Astrocyte (in vitro differentiated cells and primary cell): ENCODE measurements around the gene CALHM2. TPM values are rescaled to one million over a fixed set of nuclear protein-coding genes. Genes with fewer than 3 reads are reported as not detected.

Experiments used
- DNase-seq: peaks from one replicate; pipeline ENCODE4 v3.0.0-alpha.2; 2010; ENCODE audit warnings: low read depth
- FAIRE-seq: peaks from 2 replicates; lab custom pipeline; 2011; peaks lifted over from hg19 to GRCh38; lab: Jason Lieb, UNC
- H2AFZ ChIP-seq: 2 replicates; pipeline ENCODE4 v1.6.0; 2012; ENCODE audit warnings: low read depth, low read length, inconsistent platforms
- H3K27ac ChIP-seq: 2 replicates; pipeline ENCODE4 v1.5.1; 2011; ENCODE audit warnings: low read depth, low read length, inconsistent platforms
- H3K27me3 ChIP-seq: 2 replicates; pipeline ENCODE4 v1.6.0; 2011; ENCODE audit warnings: low read length, inconsistent platforms; ENCODE audit not compliant: insufficient read depth
- H3K36me3 ChIP-seq: 2 replicates; pipeline ENCODE4 v1.5.1; 2011; ENCODE audit warnings: low read length, inconsistent platforms; ENCODE audit not compliant: insufficient read depth
- H3K4me1 ChIP-seq: 2 replicates; pipeline ENCODE4 v1.5.1; 2011; ENCODE audit warnings: low read length, inconsistent platforms; ENCODE audit not compliant: insufficient read depth
- H3K4me2 ChIP-seq: 2 replicates; pipeline ENCODE4 v1.6.0; 2012; ENCODE audit warnings: low read length, inconsistent platforms
- H3K4me3 ChIP-seq: 2 replicates; pipeline ENCODE4 v1.5.1; 2011; ENCODE audit warnings: low read depth, mild to moderate bottlenecking, low read length, inconsistent platforms; ENCODE audit not compliant: insufficient read depth
- H3K79me2 ChIP-seq: 2 replicates; pipeline ENCODE4 v1.6.0; 2012; ENCODE audit warnings: mild to moderate bottlenecking, low read length, inconsistent platforms; ENCODE audit not compliant: insufficient read depth
- H3K9ac ChIP-seq: 2 replicates; pipeline ENCODE4 v1.6.0; 2012; ENCODE audit warnings: mild to moderate bottlenecking, low read length, inconsistent platforms
- H3K9me3 ChIP-seq: 2 replicates; pipeline ENCODE4 v1.5.1; 2012; ENCODE audit warnings: low read depth, mild to moderate bottlenecking, low read length, inconsistent platforms; ENCODE audit not compliant: insufficient read depth
- H4K20me1 ChIP-seq: 2 replicates; pipeline ENCODE4 v1.6.0; 2012; ENCODE audit warnings: low read length, inconsistent platforms; ENCODE audit not compliant: insufficient read depth
- H3K27ac Mint-ChIP-seq: one replicate; pipeline ENCODE4 v1.8.0; 2021; ENCODE audit warnings: mild to moderate bottlenecking, mixed read lengths; ENCODE audit not compliant: unreplicated experiment
- H3K27me3 Mint-ChIP-seq: one replicate; pipeline ENCODE4 v1.8.0; 2021; ENCODE audit warnings: low read depth, mixed read lengths; ENCODE audit not compliant: unreplicated experiment
- H3K36me3 Mint-ChIP-seq: one replicate; pipeline ENCODE4 v1.8.0; 2021; ENCODE audit warnings: low read depth, mixed read lengths; ENCODE audit not compliant: unreplicated experiment
- H3K4me1 Mint-ChIP-seq: one replicate; pipeline ENCODE4 v1.8.0; 2021; ENCODE audit warnings: low read depth, mixed read lengths; ENCODE audit not compliant: unreplicated experiment
- H3K4me3 Mint-ChIP-seq: one replicate; pipeline ENCODE4 v1.8.0; 2021; ENCODE audit warnings: mild to moderate bottlenecking, moderate library complexity, mixed read lengths; ENCODE audit not compliant: unreplicated experiment
- H3K9me3 Mint-ChIP-seq: one replicate; pipeline ENCODE4 v1.8.0; 2021; ENCODE audit warnings: mild to moderate bottlenecking, mixed read lengths; ENCODE audit not compliant: unreplicated experiment
- EZH2 ChIP-seq: IDR thresholded peaks from 2 replicates; pipeline ENCODE4 v1.6.1; 2012; ENCODE audit warnings: mild to moderate bottlenecking, low read length, inconsistent platforms; ENCODE audit not compliant: insufficient read depth
- total RNA-seq: library from RNA; stranded (reverse); gene quantifications from 2 replicates; pipeline ENCODE4 v1.2.1, GENCODE V29; 2021
- TF ChIP-seq, protein P1 (sequence below): IDR thresholded peaks from 2 replicates; pipeline ENCODE4 v1.5.1; 2011; ENCODE audit warnings: low read depth, mild to moderate bottlenecking, inconsistent platforms, low read length, moderate library complexity; ENCODE audit not compliant: insufficient read depth

The CALHM2 gene
- total RNA-seq, 1 donor from 2014 or later: 1.2 TPM

DNA sequence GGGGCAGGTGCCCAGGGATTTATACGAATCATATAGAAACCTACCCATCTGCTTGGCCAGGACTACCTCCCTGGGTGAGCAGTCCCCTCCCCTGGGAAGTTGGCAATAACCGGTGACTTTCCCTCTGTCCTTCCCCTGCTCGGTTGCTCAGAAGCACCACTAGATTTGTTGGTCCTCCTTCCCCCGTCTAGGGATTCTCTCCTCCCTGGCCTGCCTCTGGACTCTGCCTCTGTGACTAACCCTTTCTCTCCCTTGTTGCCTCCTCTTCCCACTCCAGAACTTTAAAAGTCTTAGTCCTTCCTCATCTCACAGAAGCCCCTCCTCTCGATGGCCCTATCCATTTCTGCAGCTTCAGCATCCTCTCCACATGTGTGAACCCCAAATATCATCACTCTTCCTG is 17.0 kb upstream of the CALHM2 start:
- H4K20me1 ChIP-seq: no peaks in the 10 kb centered on the region
- H3K27ac ChIP-seq: no peak overlapping the region
- H3K27ac Mint-ChIP-seq: no peak overlapping the region
- H3K9ac ChIP-seq: no peak overlapping the region
- no peak overlapping the region for H3K4me3 Mint-ChIP-seq
- no peaks in the 10 kb centered on the region for H3K36me3 ChIP-seq
- TF ChIP-seq EZH2: no peak
- TF ChIP-seq, protein P1, sequence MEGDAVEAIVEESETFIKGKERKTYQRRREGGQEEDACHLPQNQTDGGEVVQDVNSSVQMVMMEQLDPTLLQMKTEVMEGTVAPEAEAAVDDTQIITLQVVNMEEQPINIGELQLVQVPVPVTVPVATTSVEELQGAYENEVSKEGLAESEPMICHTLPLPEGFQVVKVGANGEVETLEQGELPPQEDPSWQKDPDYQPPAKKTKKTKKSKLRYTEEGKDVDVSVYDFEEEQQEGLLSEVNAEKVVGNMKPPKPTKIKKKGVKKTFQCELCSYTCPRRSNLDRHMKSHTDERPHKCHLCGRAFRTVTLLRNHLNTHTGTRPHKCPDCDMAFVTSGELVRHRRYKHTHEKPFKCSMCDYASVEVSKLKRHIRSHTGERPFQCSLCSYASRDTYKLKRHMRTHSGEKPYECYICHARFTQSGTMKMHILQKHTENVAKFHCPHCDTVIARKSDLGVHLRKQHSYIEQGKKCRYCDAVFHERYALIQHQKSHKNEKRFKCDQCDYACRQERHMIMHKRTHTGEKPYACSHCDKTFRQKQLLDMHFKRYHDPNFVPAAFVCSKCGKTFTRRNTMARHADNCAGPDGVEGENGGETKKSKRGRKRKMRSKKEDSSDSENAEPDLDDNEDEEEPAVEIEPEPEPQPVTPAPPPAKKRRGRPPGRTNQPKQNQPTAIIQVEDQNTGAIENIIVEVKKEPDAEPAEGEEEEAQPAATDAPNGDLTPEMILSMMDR: no peak
- H3K4me1 ChIP-seq: no peaks in the 10 kb centered on the region
- peaks cover 2% of the 10 kb centered on the region for H3K9me3 Mint-ChIP-seq
- H3K79me2 ChIP-seq: no peaks in the 10 kb centered on the region
- no peak overlapping the region for H3K4me2 ChIP-seq
- H2AFZ ChIP-seq: no peak overlapping the region
- no peaks in the 10 kb centered on the region for H3K9me3 ChIP-seq
- no peak for FAIRE-seq
- peaks cover 17% of the 10 kb centered on the region for H3K4me1 Mint-ChIP-seq
- H3K27me3 Mint-ChIP-seq: peaks cover 5% of the 10 kb centered on the region
- no peak overlapping the region for H3K4me3 ChIP-seq
- DNase-seq: no peak
- H3K27me3 ChIP-seq: peaks cover 20% of the 10 kb centered on the region
- no peaks in the 10 kb centered on the region for H3K36me3 Mint-ChIP-seq

DNA sequence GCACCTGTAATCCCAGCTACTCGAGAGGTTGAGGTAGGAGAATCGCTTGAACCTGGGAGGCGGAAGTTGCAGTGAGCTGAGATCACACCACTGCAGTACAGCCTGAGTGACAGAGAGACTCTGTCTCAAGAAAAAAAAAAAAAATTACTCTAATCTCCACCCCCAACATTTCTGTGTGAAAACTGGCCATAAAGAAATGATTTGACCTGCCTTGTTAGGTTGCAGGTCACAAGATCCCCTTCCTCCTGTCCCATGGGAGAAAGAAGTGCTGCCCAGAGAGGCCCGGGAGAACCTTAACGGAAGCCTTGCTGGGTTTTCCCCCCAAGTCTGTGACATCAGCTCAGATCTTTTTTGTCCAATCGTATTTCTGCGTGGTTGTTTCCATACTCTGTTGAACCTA is 15.2 kb upstream of the CALHM2 start:
- peaks cover 2% of the 10 kb centered on the region for H3K9me3 Mint-ChIP-seq
- H3K36me3 Mint-ChIP-seq: no peaks in the 10 kb centered on the region
- Histone ChIP-seq H3K4me3 (no peak overlapping the region), H2AFZ (no peak overlapping the region), H3K27ac (no peak overlapping the region), H3K4me2 (no peak overlapping the region), H4K20me1 (no peaks in the 10 kb centered on the region), H3K79me2 (no peaks in the 10 kb centered on the region), H3K9me3 (no peaks in the 10 kb centered on the region), H3K9ac (no peak overlapping the region), H3K4me1 (no peaks in the 10 kb centered on the region), H3K27me3 (peaks cover 29% of the 10 kb centered on the region), H3K36me3 (no peaks in the 10 kb centered on the region)
- H3K27ac Mint-ChIP-seq: peak overlapping the region; percentile 95
- DNase-seq (no peak), FAIRE-seq (no peak)
- H3K4me3 Mint-ChIP-seq: no peak overlapping the region
- TF ChIP-seq EZH2: no peak
- TF ChIP-seq, protein P1: no peak
- H3K4me1 Mint-ChIP-seq: peaks cover 21% of the 10 kb centered on the region
- H3K27me3 Mint-ChIP-seq: peaks cover 8% of the 10 kb centered on the region

DNA sequence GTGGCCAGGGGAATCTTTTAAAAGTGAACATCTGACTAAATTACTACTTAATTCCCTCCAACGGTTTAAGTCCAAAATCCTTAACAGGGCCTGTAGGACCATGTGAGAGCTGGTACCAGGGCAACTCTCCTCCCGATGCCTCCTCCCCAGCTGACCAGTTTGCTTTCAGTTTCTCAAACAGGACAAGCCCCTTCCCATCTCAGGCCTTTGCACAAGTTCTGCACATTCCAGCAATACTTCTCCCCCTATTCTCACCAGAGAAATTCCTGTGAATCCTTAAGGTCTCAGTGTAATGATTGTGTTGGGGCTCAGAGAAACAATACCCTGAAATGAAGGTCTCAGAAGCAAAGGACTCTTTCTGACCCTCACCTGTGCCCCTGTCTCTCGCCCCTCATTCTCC is 14.6 kb upstream of the CALHM2 start:
- Mint-ChIP-seq H3K4me1 (peaks cover 21% of the 10 kb centered on the region), H3K27ac (peak overlapping the region; percentile 95)
- no peak for FAIRE-seq

More for the DNA sequence above, 14.6 kb upstream of the CALHM2 start:
- no peaks in the 10 kb centered on the region for H3K79me2 ChIP-seq
- no peak overlapping the region for H3K9ac ChIP-seq
- no peaks in the 10 kb centered on the region for H3K9me3 ChIP-seq
- no peaks in the 10 kb centered on the region for H3K4me1 ChIP-seq
- H3K36me3 ChIP-seq: no peaks in the 10 kb centered on the region
- no peak overlapping the region for H3K27ac ChIP-seq
- TF ChIP-seq, protein P1: no peak
- no peak for TF ChIP-seq EZH2
- peak; percentile 39 for DNase-seq
- H2AFZ ChIP-seq: no peak overlapping the region
- peaks cover 8% of the 10 kb centered on the region for H3K27me3 Mint-ChIP-seq
- H3K36me3 Mint-ChIP-seq: no peaks in the 10 kb centered on the region
- H3K4me3 Mint-ChIP-seq: peak overlapping the region; percentile 34
- peaks cover 30% of the 10 kb centered on the region for H3K27me3 ChIP-seq
- H3K9me3 Mint-ChIP-seq: peaks cover 2% of the 10 kb centered on the region
- no peak overlapping the region for H3K4me3 ChIP-seq
- H3K4me2 ChIP-seq: no peak overlapping the region
- no peaks in the 10 kb centered on the region for H4K20me1 ChIP-seq
